GM21447 (cell line): ENCODE results near the gene PCBD2.
"Not testable (repeated sequence)": the region's sequence is repeated elsewhere in the genome, so short reads cannot be mapped to it uniquely, and the experiment has no call there.

ENCODE experiments used
- ATAC-seq: cut with Tn5 transposase; IDR thresholded peaks from one replicate; pipeline ENCODE4 v1.9.1; 2021; ENCODE audit not compliant: unreplicated experiment

Gene PCBD2

DNA sequence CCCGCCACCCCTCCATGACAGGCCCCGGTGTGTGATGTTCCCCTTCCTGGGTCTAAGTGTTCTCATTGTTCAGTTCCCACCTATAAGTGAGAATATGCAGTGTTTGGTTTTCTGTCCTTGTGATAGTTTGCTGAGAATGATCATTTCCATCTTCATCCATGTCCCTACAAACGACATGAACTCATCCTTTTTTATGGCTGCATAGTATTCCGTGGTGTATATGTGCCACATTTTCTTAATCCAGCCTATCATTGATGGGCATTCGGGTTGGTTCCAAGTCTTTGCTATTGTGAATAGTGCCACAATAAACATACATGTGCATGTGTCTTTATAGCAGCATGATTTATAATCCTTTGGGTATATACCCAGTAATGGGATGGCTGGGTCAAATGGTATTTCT lies 93.1 kb downstream of the PCBD2 start:
- ATAC-seq, result not testable (repeated sequence)

- ATAC-seq, result no peak
Observed at GRCh38 chr5:135004376-135004775, 99.4 kb downstream of the PCBD2 start.

- no peak for ATAC-seq
Observed at GRCh38 chr5:135005076-135005475, 100.1 kb downstream of the PCBD2 start.

DNA sequence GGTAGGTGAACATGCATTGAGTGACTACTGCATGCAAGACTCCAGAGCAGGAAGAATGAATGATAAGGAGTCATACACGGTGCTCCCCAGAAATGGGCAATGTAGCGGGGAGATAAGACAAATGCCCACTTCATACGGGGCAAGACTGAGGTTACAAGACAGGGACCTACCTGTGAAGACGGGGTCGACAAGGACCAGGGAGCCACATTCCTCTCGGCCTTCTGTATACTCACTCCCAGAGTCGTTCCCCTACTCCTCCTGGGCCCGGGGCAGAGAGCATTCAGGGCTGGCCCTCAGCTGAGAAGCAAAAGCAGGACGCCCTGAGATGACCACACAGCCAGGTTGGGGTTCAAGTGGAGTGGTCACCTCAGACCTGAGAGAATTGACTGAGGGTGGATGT lies 102.4 kb downstream of the PCBD2 start:
- no peak for ATAC-seq

- ATAC-seq, result no peak
Observed at GRCh38 chr5:135007749-135008363, 102.9 kb downstream of the PCBD2 start.

GRCh38 chr5:135008556-135008955 lies 103.6 kb downstream of the PCBD2 start:
- ATAC-seq, result no peak

- no peak for ATAC-seq
Observed at GRCh38 chr5:135008981-135009735, 104.2 kb downstream of the PCBD2 start.

DNA sequence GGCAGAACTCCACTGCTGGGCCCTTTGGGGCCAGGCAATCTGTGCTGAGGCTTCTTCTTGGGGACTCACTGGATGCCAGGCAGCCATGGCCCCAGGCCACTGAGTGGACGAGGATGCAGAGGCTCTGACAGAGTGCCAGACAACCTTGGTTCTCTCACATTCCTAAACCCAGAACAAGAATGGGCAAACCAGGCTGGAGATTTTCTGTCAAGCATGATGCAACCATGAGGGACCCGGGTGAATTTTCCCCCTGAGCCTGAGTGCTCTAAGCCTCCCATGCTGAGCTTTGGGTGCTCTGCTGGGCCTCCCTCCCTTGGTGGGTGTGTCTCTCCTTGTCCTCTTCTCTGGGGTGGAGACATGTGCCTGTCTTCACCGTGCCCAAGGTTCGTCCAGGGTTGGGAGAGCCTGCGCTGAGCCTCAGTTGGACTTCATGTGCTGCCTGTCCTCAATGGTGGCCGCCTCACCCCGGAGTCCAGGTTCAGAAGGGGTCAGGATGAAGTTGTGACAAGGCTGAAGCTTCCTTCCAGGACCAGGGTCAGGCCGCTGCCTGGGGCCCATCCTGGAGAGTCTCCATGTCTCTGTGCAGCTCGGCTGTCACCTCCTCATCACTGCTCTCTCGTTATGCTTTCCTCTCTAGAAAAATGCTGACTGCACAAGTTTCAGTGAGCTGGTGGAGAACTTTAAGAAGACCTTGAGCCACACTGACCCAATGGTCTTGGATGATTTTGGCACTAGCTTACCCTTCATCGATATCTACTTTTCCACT lies 105.0 kb downstream of the PCBD2 start:
- no peak for ATAC-seq

- no peak for ATAC-seq
Observed at GRCh38 chr5:135010502-135011354, 105.8 kb downstream of the PCBD2 start.

DNA sequence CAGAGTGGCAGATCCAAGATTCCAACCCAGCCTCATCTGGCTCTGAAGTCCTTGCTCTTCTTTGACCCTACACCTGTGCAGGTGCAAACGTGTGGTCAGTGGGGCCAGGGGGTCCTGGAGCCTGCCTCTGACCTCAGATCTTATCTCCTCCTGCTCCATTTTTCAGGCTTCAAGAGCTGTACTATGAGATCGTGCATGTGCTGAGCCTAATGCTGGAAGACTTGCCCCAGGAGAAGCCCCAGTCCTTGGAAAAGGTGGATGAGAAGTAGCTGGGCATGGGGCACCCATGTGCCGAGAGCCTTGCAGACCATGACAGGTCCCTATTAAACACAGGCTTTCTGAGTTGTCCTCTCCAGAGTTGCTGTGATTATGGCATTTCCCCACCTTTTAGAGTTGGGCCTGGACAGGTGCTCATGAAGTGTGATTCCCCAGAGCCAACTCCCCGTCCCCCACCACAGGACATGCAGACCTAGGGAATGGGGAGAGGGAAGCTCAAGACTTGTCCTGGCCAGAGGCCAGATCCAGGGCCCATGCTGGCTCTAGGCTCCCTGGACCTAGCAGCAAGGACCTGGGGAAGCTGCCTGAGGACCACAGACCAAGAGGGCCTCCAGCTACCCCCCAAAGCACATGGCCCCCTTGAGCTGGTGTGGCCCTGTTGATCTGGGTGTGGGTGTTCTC lies 106.6 kb downstream of the PCBD2 start:
- ATAC-seq, result no peak

- ATAC-seq, result no peak
Observed at GRCh38 chr5:135012033-135012588, 107.2 kb downstream of the PCBD2 start.
